BJ (cell line): ENCODE results near the gene SCART1. TPM values are rescaled to one million over a fixed set of nuclear protein-coding genes. Genes with fewer than 3 reads are reported as not detected.

Experiments used
- CTCF ChIA-PET: fragments of 350-600 bp; formaldehyde crosslinking; extraction: SDS; loops from one replicate; lab custom pipeline; 2021; ENCODE audit warnings: antibody characterized with exemption, inconsistent platforms; lab: Yijun Ruan, JAX
- POLR2A ChIA-PET: fragments of 300-600 bp; sonication (Branson Sonifier 250); formaldehyde crosslinking; extraction: SDS; loops from one replicate; lab custom pipeline; 2021; ENCODE audit warnings: antibody characterized with exemption; lab: Charles Lee
- DNase-seq: peaks from one replicate; pipeline ENCODE4 v3.0.0-alpha.2; 2011; ENCODE audit warnings: low read depth
- H3K27me3 ChIP-seq: 2 replicates; pipeline ENCODE4 v1.6.0; 2011; ENCODE audit warnings: low read length; ENCODE audit not compliant: control insufficient read depth, insufficient read depth
- H3K36me3 ChIP-seq: 2 replicates; pipeline ENCODE4 v1.5.1; 2011; ENCODE audit warnings: low read length; ENCODE audit not compliant: control insufficient read depth, insufficient read depth
- H3K4me3 ChIP-seq: 2 replicates; pipeline ENCODE4 v1.5.1; 2011; ENCODE audit warnings: low read depth, mild to moderate bottlenecking, control low read depth, low read length
- CTCF ChIP-seq: IDR thresholded peaks from 2 replicates; pipeline ENCODE4 v1.5.1; 2011; ENCODE audit warnings: low read depth, mild to moderate bottlenecking, control low read depth, inconsistent platforms, low read length, moderate library complexity; ENCODE audit not compliant: insufficient read depth
- polyA plus RNA-seq: library from polyadenylated mRNA; depleted of rRNA; stranded (reverse); fragments of >200 nt; gene quantifications from 2 replicates; pipeline ENCODE4 v1.2.3, GENCODE V29; 2011

Gene SCART1
- polyA plus RNA-seq, 1 experiment, result 1.3 TPM

- TF ChIP-seq CTCF, result no peak
- Histone ChIP-seq H3K4me3 (no peak overlapping the region), H3K27me3 (no peaks in the 10 kb centered on the region), H3K36me3 (no peaks in the 10 kb centered on the region)
- ChIA-PET CTCF (interaction anchor here (1.2 kb wide), 1 partner anchor 9 kb away, joined by 4 read pairs; no protein-coding TSS in a partner anchor), POLR2A (interaction anchor here (0.7 kb wide), 1 partner anchor 10 kb away, joined by 4 read pairs; no protein-coding TSS in a partner anchor)
- DNase-seq, result no peak
Observed at GRCh38 chr10:133446979-133447378, 6.8 kb upstream of the SCART1 start.

- ChIA-PET CTCF (no interaction called here), POLR2A (no interaction called here)
- DNase-seq, result no peak
- no peaks in the 10 kb centered on the region for H3K36me3 ChIP-seq
- no peak overlapping the region for H3K4me3 ChIP-seq
- no peak for TF ChIP-seq CTCF
- no peaks in the 10 kb centered on the region for H3K27me3 ChIP-seq
Observed at GRCh38 chr10:133448120-133448519, 5.6 kb upstream of the SCART1 start.

- no peak for TF ChIP-seq CTCF
- DNase-seq, result no peak
- POLR2A ChIA-PET, result no interaction called here
- no peak overlapping the region for H3K4me3 ChIP-seq
- CTCF ChIA-PET, result interaction anchor here (1.5 to 1.8 kb wide), 2 partner anchors 10 to 14 kb away, joined by 5 to 9 read pairs; no protein-coding TSS in a partner anchor
- no peaks in the 10 kb centered on the region for H3K36me3 ChIP-seq
- H3K27me3 ChIP-seq, result no peaks in the 10 kb centered on the region
Observed at GRCh38 chr10:133451346-133451745, 2.4 kb upstream of the SCART1 start.

- no peak for DNase-seq
- CTCF ChIA-PET, result interaction anchor here (0.7 to 1.5 kb wide), 2 partner anchors 10 to 11 kb away, joined by 3 to 5 read pairs; no protein-coding TSS in a partner anchor
- Histone ChIP-seq H3K36me3 (no peaks in the 10 kb centered on the region), H3K4me3 (no peak overlapping the region), H3K27me3 (no peaks in the 10 kb centered on the region)
- no peak for TF ChIP-seq CTCF
- POLR2A ChIA-PET, result no interaction called here
Observed at GRCh38 chr10:133452453-133452852, 1.3 kb upstream of the SCART1 start.

GRCh38 chr10:133454204-133454893 lies 604 bp downstream of the SCART1 start:
- ChIA-PET POLR2A (no interaction called here), CTCF (interaction anchor here (2.3 kb wide), 1 partner anchor 17 kb away, joined by 7 read pairs; no protein-coding TSS in a partner anchor)
- no peak for TF ChIP-seq CTCF
- Histone ChIP-seq H3K27me3 (no peaks in the 10 kb centered on the region), H3K4me3 (no peak overlapping the region), H3K36me3 (no peaks in the 10 kb centered on the region)
- DNase-seq, result no peak
